AG04449 (cell line): ENCODE results near the gene LMNA.

Experiments used
- CTCF ChIA-PET: fragments of 350-600 bp; formaldehyde crosslinking; extraction: SDS; loops from one replicate; lab custom pipeline; 2021; ENCODE audit warnings: antibody characterized with exemption; lab: Yijun Ruan, JAX
- POLR2A ChIA-PET: fragments of 400-600, 350-600 bp; formaldehyde crosslinking; extraction: SDS; loops from one replicate; lab custom pipeline; 2020; ENCODE audit warnings: antibody characterized with exemption, inconsistent platforms; lab: Yijun Ruan, JAX
- DNase-seq: peaks from one replicate; pipeline ENCODE4 v3.0.0-alpha.2; 2010; ENCODE audit warnings: low read depth, low spot score
- H3K4me3 ChIP-seq: 2 replicates; pipeline ENCODE4 v1.5.1; 2011; ENCODE audit warnings: low read depth, mild to moderate bottlenecking, control low read depth, low read length
- TF ChIP-seq, protein P1 (sequence below): IDR thresholded peaks from one replicate; pipeline ENCODE4 v1.5.1; 2011; ENCODE audit warnings: mild to moderate bottlenecking, moderate library complexity, low read length, control low read depth, inconsistent platforms; ENCODE audit not compliant: insufficient read depth; ENCODE audit errors: missing control alignments

Gene LMNA

DNA sequence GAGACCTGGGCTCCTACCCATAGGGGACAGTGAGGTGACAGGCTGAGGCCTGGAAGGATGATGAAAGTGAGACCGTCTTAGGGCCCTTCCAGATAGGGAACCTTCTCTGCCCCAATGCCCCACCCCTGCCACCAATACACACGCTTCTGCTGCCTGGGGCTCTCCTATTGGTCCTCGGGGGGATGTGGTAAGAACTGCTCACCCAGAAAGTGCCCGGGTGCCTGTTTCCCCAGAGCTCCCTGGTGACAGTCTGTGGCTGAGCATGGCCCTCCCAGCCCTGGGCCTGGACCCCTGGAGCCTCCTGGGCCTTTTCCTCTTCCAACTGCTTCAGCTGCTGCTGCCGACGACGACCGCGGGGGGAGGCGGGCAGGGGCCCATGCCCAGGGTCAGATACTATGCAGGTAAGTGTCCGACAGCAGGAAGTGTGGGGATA lies 39.8 kb downstream of the LMNA start:
- DNase-seq: no peak

DNA sequence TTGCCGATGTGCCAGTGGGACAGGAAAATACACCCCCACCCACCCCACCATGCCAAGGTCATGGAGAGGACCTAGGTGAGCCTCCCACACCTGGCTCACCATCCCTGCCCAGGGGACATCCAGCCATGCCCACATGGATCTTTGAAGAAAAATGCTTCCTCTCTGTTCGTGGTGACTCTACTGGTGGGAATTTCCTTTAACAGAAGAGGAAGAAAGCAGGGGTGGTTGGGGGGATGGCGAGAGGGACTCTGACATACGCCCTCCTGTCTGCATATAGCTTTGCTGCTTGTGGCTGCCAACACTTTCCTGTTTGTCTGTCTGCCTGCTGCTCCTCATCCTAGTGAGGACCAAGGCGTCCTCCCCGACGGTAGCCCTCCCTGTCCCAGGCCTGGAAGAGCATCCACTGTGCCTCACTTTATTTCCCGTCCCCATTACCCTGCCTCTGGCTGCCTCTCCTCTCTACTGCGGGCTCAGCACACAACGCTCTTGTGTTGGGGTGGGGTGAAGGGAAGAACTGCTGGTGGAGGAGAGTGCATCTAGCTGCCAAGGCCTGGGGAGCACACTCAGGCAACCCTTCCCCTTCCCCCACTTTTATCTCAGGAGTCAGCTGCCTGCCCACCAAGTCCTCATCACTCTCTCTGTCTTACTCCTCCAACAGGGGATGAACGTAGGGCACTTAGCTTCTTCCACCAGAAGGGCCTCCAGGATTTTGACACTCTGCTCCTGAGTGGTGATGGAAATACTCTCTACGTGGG lies 41.4 kb downstream of the LMNA start:
- DNase-seq: no peak
- ChIA-PET POLR2A (no interaction called here), CTCF (interaction anchor here (0.7 to 46.3 kb wide), 8 partner anchors 8 to 164 kb away, joined by 3 to 1837 read pairs (median 4); partner anchors contain the start of gene MEX3A)
- TF ChIP-seq, protein P1, sequence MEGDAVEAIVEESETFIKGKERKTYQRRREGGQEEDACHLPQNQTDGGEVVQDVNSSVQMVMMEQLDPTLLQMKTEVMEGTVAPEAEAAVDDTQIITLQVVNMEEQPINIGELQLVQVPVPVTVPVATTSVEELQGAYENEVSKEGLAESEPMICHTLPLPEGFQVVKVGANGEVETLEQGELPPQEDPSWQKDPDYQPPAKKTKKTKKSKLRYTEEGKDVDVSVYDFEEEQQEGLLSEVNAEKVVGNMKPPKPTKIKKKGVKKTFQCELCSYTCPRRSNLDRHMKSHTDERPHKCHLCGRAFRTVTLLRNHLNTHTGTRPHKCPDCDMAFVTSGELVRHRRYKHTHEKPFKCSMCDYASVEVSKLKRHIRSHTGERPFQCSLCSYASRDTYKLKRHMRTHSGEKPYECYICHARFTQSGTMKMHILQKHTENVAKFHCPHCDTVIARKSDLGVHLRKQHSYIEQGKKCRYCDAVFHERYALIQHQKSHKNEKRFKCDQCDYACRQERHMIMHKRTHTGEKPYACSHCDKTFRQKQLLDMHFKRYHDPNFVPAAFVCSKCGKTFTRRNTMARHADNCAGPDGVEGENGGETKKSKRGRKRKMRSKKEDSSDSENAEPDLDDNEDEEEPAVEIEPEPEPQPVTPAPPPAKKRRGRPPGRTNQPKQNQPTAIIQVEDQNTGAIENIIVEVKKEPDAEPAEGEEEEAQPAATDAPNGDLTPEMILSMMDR: no peak
- H3K4me3 ChIP-seq: no peak overlapping the region

More for the DNA sequence above, 39.8 kb downstream of the LMNA start:
- no peak overlapping the region for H3K4me3 ChIP-seq
- ChIA-PET POLR2A (no interaction called here), CTCF (interaction anchor here (1.3 to 46.3 kb wide), 6 partner anchors 8 to 165 kb away, joined by 3 to 1837 read pairs (median 8); partner anchors contain the start of gene MEX3A)
- TF ChIP-seq, protein P1: no peak

DNA sequence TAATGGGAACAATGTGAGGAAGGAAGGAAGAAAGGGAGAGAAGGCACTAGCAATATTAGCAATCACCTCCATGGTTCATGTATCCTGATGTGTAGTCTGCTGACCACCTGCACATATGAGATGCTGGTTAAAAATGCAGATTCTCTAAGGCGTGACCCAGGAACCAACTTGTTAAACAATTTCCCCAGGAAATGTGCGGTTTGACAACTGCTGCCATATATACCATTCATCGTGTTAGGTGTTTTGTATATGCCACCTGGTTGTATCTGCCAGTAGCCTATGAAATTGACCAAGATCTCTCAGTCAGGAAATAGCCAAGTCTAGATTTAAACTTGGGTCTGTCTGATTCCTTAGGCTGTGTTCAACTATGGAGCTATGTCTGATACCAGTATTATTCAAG lies 43.0 kb downstream of the LMNA start:
- CTCF ChIA-PET: no interaction called here
- POLR2A ChIA-PET: no interaction called here
- no peak overlapping the region for H3K4me3 ChIP-seq
- TF ChIP-seq, protein P1: no peak
- DNase-seq: no peak

DNA sequence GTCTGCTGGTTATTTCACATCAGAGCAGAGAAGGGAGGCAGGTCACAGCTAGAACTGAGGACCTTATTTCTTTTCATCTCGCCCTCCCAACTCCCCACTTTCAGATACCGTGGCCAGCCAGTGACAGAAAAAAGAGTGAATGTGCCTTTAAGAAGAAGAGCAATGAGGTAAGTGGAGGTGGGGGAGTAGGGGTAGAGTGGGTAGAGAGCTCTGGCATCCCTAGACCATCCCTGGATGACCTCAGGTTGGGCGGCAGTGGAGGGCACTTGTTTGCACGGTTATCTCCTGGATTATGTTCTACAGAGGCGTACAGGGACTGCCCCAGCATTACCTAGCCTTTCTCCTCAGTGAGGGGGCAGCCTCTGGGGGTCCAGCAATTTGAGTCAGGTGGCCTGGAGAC lies 43.5 kb downstream of the LMNA start:
- TF ChIP-seq, protein P1: no peak
- ChIA-PET POLR2A (no interaction called here), CTCF (interaction anchor here (4.0 kb wide), 1 partner anchor 68 kb away, joined by 14 read pairs; no protein-coding TSS in a partner anchor)
- no peak overlapping the region for H3K4me3 ChIP-seq
- no peak for DNase-seq

DNA sequence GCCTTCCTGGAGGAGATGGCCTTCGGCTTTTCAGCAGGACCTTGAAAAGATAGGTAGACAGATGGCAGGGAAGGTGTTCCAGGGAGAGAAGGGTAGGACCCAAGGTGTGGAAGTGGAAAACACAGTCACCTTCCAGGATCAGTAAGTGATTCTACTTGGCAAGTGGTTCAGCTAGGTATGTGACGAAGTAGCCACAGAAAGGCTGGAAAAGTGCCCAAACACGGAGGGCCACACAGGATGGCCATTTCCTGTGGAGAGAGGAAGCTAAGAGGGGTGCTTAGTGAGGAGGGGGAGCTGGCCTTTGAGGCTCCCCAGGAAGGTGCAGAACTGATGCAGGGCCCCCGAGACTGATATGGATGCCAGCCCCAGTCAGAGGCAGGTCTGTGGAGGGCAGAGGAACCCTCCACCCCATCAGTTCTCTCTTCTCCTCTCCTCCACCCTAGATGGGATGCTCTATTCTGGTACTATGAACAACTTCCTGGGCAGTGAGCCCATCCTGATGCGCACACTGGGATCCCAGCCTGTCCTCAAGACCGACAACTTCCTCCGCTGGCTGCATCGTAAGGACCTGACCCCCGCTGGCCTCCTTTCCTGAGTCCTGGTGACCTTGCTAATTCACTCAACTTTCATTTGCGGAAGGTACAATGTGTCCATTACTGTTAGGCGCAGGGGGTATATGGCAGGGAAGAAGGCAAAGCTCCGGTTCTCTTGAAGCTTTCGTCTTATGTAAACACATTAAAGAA lies 45.7 kb downstream of the LMNA start:
- DNase-seq: no peak
- TF ChIP-seq, protein P1: no peak
- ChIA-PET POLR2A (interaction anchor here (1.6 kb wide), 1 partner anchor 9 kb away, joined by 4 read pairs; no protein-coding TSS in a partner anchor), CTCF (interaction anchor here (1.0 to 4.0 kb wide), 5 partner anchors 10 to 65 kb away, joined by 3 to 14 read pairs (median 4); no protein-coding TSS in a partner anchor)
- H3K4me3 ChIP-seq: no peak overlapping the region; the same call in 1 of the 2 replicates

DNA sequence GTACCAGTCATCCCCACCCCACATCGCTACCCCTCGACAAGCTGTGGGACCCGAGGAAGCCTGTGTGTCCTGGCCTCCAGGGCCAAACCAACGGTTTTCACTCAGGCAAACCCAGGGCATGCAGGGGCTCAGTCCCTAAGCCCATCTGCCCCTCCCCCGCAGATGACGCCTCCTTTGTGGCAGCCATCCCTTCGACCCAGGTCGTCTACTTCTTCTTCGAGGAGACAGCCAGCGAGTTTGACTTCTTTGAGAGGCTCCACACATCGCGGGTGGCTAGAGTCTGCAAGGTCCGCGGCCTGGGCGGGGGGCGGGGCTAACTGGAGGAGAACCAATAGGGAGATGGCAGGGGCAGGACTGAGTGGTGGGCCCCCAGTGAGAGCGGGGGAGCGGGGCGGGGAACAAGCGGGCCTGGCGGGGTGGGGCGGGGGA lies 46.2 kb downstream of the LMNA start:
- ChIA-PET CTCF (interaction anchor here (1.0 to 4.0 kb wide), 4 partner anchors 10 to 65 kb away, joined by 3 to 14 read pairs (median 4); no protein-coding TSS in a partner anchor), POLR2A (interaction anchor here (0.7 to 1.6 kb wide), 2 partner anchors 10 to 19 kb away, joined by 3 to 4 read pairs; no protein-coding TSS in a partner anchor)
- peak overlapping the region; percentile 47 for H3K4me3 ChIP-seq
- no peak for DNase-seq
- TF ChIP-seq, protein P1: no peak
